Measurements from ENCODE around the gene NCAPG2. TPM values are rescaled to one million over a fixed set of nuclear protein-coding genes. Genes with fewer than 3 reads are reported as not detected.

NCAPG2 gene
- total and polyA plus RNA-seq, 2 of the 13 experiments (the other 11 are each of a cell fraction or from before 2014, with no cell fraction given), result 15.1 to 30.7 TPM

DNA sequence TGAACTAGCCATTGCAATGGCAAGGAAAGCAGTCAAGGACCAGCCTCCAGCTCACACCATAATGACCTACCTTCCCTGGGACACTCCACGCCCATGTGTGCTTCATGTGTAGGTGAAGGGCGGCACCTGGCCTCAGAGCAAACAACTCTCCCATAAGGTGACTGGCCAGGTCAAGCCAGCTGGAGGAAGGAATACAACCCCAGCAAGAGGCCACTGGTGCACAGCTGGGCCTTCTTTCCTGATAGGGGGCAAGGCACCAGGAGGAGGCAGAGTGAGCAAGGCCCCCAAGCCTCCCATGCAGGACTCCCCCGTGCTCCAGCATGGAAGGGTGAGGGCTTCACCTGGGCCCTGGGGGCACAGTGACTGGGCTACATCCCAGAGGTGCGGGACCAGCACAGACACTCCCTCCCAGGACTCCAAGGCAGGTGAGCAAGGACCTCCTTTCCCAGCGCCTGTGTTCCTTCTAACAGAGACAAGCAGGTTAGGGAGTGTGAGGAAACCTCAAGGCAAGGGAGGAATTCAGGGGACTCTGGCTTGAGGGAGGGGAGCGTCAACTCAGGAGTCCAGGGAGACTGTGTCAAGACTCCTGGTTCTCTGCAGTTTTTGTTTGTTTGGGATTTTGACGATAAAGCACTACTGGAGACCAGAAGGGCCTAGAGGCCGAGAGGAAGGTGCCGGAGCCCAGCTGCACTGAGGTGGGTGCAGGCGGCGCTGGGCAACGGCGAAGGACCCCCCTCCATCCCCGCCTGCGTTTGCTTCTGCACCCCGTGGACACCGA, 118.7 kb downstream of the NCAPG2 start (continued):
- TF ChIP-seq ZNF501 (CRISPR knock-in tag; IDR thresholded peaks at IDR 0.05), result 0 out of 2 replicates have a peak, but pooled peaks have one; percentile 27
- no peak for TF ChIP-seq RFXAP (CRISPR knock-in tag; IDR thresholded peaks at IDR 0.05; ENCODE audit: borderline replicate concordance)
- TF ChIP-seq SATB2 (CRISPR knock-in tag; IDR thresholded peaks at IDR 0.05), result no peak
- 0 out of 2 replicates have a peak, but pooled peaks have one; percentile 21 for TF ChIP-seq ERF (CRISPR knock-in tag; IDR thresholded peaks at IDR 0.05)
- TF ChIP-seq, protein P1, sequence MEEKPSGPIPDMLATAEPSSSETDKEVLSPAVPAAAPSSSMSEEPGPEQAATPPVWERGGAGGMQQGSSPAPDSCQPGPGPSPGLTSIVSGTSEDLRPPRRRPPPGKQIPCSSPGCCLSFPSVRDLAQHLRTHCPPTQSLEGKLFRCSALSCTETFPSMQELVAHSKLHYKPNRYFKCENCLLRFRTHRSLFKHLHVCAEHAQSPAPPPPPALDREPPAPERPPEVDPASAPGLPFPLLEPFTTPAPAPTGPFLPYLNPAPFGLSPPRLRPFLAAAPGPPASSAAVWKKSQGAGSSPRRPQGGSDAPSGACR (CRISPR knock-in tag; IDR thresholded peaks at IDR 0.05), result 0 out of 2 replicates have a peak, but pooled peaks have one; percentile 46
- TF ChIP-seq ZBTB33 (CRISPR knock-in tag; IDR thresholded peaks at IDR 0.05), result peak; percentile 24; the same call in 1 of the 2 replicates
- TF ChIP-seq ZSCAN21 (CRISPR knock-in tag; IDR thresholded peaks at IDR 0.05; ENCODE audit: borderline replicate concordance), result peak; percentile 43; the same call in 1 of the 2 replicates
- no peak for TF ChIP-seq DR1 (CRISPR knock-in tag; IDR thresholded peaks at IDR 0.05)
- TF ChIP-seq ZNF713 (CRISPR knock-in tag; IDR thresholded peaks at IDR 0.05), result 0 out of 2 replicates have a peak, but pooled peaks have one; percentile 35
- 0 out of 2 replicates have a peak, but pooled peaks have one; percentile 38 for TF ChIP-seq HMGXB3 (CRISPR knock-in tag; IDR thresholded peaks at IDR 0.05; ENCODE audit: borderline replicate concordance)
- TF ChIP-seq SOX5 (CRISPR knock-in tag; IDR thresholded peaks at IDR 0.05; ENCODE audit: borderline replicate concordance), result 0 out of 2 replicates have a peak, but pooled peaks have one; percentile 20
- TF ChIP-seq NR2F1 (CRISPR knock-in tag; IDR thresholded peaks at IDR 0.05), result peak in 1 of 2 experiments; percentile 43; a peak in 1 of 4 replicates
- TF ChIP-seq PATZ1 (CRISPR knock-in tag; IDR thresholded peaks at IDR 0.05), result peak; percentile 24; the same call in 1 of the 2 replicates

All from HepG2 (cell line).